GM18861 (cell line): ENCODE results near the gene DHRSX.
"Not testable (repeated sequence)": the region's sequence is repeated elsewhere in the genome, so short reads cannot be mapped to it uniquely, and the experiment has no call there.

Experiments
- ATAC-seq: cut with Tn5 transposase; IDR thresholded peaks from one replicate; pipeline ENCODE4 v1.9.1; 2021; ENCODE audit not compliant: unreplicated experiment

DHRSX gene

DNA sequence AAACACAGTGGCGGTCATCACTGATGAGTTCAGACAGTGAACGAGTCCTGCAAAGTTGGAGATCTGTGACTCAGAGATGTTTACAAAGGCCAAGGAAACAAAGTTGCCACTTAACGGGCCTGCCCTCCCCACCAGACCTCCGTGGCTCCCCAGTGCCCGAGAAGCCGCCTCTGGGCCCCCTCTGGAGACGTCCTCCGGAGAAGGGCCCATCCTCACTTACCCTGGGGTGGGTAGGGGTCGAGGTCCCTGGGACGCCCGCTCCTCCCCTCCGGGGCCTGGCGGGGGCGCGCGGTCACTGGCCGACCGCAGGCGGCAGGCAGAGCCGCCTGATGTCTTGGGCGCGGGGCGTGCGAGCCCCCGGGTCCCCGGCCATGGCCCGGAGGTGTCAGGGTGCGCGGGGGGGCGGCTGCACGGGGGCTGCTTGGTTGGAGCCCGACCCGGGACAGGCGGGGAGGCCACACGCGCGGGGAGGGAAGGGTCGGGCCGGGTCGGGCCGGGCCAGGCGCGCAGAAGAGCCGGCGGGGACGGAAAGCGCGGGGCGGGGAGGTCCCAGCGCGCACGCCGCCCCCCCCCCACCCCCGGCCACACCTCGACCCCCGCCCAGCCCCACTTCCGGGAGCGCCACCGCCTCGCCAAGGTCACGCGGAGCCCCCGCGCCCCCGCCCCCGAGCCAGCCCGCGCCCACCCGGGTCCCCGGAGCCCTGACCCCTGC, 529 bp downstream of the DHRSX start:
- ATAC-seq = no peak

DNA sequence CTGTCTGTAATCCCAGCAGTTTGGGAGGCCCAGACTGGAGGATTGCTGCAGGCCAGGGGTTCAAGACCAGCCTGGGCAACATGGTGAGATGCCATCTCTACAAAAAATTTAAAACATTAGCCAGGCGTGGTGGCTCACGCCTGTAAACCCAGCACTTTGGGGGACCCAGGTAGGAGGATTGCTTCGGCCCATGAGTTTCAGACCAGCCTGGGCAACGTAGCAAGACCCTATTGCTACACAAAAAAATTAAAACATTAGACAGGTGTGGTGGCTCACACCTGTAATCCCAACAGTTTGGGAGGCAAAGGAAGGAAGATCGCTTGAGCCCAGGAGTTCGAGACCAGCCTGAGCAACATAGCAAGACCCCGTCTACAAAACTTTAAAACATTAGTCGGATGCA, 1.3 kb downstream of the DHRSX start:
- no peak for ATAC-seq

DNA sequence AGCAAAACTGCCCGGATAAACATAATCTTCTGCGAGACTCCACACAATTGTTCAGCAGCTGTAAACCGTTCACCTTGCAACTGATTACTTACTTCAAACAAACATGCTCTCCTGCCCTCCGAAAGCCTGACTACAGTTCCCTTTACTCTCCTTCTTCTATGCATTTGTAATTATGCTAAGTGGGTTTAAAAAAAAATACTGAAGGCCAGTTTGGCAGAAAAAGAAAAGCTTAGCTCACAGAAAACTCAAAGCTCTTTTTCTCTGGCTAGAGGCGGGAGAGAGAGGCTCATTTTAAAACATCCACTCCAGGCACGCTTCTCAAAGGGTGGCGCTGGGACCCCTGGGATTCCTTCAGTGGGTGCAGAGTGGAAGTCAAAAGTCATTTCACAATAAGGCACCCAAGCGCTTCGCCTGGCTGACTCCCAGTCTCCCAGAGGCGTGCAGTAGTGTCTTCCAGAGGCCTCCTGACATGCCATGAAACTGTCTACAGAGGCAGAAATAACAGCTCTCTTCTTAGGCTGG, 1.9 kb downstream of the DHRSX start:
- no peak for ATAC-seq

DNA sequence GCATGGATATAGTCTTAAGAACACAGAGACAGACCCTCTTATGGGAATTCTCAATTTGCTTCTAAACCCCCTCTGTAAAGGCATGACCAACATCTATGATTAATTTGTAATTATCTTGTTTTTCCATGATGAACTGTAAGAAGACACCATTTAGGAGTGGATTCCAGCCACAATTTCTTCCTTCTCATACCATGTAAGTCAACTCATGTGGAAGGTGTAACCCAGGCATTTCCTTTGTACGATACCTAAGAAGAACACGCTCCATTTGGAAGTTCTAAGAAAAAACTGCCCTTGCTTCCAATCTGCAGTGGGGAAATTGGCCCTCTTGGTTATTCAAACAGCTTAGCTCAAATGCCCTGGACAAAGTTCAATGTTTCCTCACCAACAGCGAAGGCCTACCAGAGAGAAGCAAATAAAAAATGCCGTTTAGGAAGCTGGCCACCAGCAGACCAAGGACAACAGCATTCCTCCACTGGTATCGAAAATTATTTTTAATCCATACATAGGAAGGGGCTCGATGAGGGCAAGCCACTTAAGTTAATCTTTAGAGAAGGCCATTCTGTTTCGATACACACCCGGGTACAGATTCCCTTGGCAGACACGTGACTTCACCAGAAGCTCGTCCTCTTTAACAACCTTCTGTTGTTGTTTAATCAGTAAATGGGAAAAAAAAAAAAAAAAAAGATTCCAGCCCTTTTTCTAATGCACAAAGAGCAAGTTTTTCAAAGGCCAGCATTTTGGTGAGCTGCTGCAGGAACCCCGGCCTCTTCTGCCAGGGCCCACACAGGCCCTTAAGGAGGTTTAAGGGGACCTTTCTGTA, 2.6 kb downstream of the DHRSX start:
- ATAC-seq = no peak

DNA sequence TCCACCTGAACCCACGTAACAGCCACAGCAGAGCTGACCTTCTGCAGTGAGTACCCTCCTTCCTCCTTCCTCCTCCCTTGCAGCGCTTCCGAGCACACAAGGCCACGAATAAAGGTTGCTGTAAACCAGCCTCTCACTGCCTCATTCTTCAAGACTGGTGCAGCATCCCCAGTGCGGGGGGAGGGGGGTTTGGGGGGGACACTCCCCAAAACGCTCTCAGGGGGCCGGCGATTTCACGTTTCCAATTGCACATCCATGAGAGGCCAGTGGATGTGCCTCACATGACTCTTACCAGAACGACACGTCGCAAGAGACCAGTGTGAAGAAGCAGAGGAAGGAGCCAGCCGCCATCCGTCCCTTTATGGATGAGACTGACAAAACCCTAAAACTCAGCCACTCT, 5.2 kb downstream of the DHRSX start:
- no peak for ATAC-seq

DNA sequence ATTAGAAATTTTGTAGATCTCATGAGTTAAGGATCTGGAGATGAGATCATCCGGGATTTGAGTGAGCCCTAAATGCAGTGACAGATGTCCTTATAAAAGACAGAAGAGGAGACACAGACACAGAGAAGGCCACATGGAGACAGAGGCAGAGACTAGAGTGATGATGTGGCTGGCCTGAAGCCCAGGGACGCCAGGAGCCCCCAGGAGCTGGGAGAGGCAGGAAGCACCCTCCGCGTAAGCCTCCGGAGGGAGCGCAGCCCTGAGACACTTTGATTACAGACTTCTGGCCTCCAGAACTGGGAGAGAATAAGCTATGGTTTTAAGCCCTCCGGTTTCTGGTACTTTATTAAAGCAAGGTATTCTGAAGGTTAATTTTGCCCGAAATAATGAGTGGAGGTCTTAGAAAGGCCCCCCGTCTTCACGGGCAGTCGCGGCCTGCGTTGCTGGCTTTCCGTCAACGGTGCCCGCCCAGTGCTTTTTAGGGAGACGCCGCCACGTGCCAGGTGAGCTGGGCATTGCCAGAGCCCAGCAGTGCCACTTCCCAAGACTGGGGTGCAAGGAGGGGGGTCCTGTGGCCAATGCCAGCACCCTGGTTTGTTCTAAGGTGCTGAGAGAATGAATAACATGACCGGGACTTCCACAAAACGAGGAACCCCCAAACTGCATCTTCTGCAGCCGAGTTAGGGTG, 8.1 kb downstream of the DHRSX start:
- ATAC-seq = no peak

DNA sequence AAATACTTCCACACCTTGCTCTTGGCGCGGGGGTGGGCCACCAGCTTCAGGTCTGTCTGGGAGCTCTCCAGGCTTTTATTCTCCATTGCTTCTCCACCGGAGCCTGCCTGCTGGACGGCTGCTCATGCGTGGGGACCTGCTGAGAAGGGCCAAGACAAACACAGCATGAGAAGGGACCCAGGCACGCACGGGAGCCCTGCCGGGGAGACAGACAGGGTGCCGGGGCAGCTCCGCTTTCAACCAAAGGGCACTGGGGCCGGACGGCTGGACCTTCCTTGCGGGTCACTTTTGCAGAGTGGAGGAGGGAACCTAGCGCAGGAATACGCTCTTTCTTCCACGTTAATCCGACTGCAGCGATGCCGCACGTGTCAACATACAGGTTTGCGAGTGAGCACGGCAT, 10.1 kb downstream of the DHRSX start:
- ATAC-seq = no peak

DNA sequence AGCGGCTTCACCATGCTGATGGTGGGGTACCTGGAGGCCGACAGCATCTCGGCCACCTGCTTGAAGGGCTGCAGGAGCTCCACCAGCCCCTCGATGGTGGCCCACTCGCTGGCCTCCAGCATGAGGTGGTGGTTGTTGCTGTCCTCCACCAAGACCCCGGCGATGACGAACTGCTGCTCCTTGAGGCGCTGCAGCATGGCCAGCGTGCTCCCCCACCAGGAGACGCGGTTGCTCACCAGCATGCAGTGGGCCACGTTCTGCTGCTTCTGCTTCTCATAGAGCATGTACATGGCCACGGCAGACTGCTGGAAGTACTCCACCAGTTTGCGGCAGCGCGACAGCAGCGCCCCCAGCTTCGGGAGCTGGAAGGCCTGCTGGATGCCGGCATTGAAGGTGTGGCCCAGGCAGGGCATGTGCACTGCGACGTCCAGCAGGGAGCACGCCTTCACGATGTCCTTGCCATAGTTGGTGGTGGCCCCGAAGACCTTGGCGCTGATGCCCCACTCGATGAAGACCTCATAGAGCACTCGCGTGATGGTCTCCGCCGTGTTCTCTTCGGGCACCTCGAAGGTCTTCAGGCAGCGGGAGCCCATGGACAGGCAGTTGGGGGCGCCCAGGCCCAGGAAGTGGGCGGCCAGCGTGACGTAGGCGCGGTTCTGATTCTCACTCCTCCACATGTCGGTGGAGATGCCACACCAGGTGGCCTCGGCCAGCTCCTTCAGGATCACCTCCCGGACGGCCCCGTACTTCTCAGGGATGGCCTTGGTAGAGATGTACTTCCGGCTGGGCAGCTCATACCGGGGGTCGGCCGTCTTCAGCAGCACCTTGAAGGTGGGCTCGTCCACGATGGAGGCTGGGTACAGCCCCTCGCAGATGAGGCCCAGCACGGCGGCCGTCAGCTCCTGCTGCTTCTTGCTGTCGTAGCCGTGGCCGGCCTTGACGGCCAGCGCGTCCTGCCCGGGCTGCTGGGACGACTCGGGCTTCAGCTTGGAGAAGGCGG, 11.0 kb downstream of the DHRSX start:
- no peak for ATAC-seq

DNA sequence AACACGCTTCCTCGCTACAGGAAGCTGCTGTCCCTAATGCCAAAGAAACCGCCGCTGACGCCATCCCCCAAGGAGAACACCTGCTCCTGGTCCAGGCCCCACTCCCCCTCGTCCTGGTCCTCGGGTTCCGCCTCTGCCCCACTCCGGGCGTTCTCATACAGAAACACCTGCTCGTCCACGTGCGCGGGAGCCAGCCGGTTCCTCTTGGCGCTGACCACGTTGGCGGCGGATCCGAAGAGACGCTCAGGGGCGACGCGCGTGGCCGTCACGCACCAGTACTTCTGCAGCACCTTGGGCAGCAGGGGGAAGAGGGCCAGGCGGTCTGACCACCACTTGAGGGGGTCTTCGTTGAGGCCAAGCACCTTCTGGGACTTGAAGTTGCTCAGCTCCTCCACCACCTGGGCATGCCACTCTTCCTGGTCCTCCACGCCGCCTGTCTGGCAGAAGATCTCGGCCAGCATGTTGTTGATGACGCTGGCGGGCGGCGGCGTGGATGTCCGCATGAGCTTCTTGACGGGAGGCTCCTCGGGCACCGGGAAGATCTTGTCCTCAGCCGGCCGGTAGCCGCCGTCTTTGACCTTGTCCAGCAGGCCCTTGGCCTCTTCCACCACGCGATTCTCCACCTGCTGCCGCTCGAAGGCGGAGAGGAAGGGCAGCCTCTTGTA, 12.0 kb downstream of the DHRSX start:
- no peak for ATAC-seq

DNA sequence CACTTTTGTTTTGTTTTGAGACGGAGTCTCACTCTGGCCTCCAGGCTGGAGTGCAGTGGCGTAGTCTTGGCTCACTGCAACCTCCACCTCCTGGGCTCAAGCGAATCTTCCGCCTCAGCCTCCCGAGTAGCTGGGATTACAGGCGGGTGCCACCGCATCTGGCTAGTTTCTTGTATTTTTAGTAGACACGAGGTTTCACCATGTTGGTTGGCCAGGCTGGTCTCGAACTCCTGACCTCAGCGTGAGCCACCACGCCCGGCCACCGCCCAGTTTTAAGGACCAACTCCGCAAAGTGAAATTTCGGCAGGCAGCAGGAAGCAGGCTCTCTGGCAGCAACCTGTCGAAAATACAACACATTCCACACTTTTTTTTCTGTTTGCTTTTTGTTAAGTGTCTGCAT, 13.4 kb downstream of the DHRSX start:
- ATAC-seq = no peak

DNA sequence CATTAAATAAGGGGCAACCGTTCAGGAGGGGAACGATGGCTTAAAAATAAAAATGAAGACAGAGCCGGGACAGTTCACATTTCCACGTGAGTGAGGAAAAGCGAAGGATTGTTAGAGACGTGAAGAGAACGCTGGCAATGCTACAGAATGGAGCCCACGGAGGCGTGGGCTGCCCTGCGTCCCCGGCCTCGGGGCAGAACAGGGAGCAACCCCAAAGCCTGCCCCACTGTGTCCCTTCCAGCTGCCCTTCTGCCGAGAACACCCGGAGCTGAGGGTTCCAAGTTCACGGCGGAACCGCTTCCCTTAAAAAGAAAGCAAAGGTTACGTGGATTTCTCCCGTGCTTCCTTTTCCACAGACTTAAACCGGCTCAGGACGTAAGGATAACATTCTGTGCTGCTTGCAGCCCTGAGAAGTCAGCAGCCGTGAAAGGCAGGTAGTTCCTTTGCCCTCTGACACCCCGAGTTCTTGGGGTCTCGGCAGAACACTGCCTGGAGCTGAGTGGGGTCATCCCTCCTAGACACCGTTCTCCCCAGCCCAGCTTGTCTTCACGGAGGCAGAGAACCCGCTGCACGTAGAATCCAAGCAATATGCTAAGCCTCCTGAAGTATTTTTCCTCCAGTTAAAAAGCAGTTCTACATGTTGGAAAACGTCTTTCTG, 14.2 kb downstream of the DHRSX start:
- ATAC-seq = no peak

DNA sequence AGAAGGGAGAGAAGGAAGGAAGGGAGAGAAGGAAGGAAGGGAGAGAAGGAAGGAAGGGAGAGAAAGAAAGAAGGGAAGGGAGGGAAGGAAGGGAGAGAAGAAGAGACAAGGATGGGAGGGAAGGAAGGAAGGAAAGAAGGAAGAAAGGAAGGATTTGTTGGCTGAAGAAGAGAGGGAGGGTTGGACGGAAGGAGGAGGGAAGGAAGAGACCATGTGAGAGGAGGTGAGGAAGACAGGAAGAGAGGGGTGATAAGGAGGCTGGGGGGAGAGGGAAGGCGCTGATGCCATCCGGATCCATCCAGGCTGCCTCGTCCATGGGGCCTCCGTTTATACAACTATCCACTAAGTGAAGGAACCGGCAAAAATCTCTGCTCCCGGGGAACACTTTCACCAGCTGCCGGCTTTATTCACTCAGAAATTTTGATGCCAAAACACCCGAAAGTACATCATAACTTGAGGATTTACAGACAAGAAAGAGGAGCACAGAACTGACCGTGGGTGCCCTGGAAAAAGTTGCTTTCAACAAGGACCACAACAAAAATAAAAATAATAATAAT, 14.9 kb downstream of the DHRSX start:
- no peak for ATAC-seq

DNA sequence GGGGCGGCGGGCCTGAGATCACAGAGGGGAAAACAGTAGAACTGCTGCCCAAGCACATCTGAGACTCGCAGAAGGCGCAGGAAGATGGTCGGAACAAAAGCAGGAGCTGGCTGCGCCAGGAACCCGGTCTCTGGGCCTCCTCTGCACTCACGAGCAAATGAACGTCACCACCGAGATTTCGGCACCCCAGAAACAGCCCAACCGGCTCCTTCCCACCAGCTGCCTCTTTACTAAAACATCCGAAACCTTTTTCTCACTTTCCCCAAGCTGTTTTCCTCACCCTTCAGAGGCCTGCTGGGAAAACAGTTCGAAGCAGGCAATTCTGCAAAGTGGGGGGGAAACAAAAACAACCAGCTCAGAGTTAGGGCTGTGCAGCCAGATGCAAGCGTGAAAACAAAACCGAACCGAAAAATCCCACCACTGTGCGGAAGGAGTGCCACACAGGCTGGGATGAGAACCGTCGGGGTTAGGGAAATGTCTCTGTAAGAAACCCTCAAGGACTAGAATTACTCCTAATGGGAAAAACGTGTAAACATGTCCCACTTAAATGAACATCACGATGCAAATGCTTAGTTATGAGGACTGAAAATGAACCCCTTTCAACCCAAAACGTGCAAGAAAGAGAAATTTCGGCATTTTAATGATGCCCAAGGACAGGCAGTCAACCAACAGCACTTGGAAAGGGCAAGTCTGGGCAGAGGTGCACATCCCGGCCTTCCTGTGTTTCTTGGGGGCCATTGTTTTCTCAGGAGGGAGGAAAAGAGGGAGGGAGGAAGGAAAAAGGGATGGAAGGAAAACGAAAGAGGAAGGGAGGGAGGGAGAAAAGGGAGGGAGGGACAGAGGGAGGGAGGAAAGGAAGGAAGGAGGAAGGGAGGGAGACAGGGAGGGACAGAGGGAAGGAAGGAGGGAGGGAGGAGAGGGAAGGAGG, 15.8 kb downstream of the DHRSX start:
- no peak for ATAC-seq

DNA sequence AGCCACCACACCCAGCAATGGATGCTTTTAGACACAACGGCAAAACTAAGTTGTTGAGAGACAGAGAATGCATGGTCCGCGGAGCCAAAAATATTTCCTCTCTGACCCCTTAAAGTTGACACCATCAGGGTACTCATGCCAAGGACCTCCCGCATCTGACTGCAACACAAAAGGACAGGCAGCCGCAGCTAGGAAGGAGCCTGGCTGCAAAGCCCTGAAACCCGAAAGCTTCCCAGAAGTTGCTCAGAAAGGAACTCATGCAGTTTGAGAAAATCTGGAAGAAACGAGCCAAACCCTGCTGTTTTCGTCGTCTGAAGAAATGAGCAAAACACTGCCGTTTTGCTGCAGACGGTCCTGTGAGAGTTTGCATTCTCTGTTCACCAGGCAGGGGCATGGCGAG, 16.5 kb downstream of the DHRSX start:
- ATAC-seq = no peak

DNA sequence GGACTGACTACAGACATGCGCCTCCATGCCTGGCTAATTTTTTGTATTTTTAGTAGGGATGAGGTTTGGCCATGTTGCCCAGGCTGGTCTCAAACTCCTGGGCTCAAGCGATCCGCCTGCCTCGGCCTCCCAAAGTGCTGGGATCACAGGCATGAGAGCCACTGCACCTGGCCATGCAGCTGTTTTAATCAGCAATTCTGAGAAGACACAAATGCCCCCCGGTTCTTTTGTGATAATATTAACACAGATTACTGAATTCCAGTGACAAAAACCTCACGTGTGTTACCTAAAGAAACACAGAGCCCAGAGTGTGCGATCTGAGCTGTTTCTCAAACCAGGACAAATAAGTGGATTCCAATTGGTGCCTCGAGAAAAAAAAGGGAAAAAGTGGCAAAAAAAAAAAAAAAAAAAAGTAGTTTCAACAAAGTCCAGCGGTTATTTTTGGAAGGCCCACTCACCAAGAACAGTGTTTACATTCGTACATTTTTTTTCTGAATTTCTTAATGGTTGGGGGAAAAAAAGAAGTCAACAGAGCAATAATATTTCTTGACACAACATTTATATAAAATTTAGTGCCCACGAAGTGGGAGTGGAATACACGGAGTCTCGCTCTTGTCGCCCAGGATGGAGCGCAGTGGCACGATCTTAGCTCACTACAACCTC, 17.2 kb downstream of the DHRSX start:
- no peak for ATAC-seq

DNA sequence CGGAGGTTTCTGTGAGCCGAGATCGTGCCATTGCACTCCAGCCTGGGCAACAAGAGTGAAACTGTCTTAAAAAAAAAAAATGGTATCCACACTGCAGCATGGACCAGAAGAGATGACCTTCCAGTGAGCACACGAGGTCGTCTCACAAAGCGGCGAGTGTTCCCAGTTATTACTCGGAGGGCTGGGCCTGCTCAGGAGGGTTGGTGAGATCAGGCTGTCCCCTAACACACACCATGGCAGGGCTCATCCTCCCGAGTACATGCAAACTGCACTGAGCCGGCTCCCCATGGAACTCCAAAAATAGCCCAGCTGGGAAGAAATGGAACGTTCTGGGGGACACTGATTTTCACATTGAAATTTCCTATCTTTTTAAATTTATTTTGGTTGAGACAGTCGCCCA, 19.2 kb downstream of the DHRSX start:
- ATAC-seq = not testable (repeated sequence)

DNA sequence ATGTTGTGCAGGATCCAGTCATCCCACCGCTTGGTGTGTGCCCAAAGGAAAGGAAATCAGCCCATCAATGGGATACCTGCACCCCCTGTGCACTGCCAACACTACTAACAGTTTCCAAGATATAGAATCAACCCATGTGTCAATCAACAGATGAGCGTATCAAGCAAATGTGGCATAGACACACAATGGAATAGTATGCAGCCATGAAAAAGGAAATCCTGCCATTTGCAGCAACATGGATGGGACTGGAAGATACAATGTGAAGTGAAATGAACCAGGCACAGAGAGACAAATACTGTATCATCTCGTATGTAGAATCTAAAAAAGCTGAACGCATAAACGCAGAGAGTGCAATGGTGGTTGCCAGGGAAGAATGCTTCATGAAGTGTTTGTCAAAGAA, 20.8 kb downstream of the DHRSX start:
- ATAC-seq = not testable (repeated sequence)

DNA sequence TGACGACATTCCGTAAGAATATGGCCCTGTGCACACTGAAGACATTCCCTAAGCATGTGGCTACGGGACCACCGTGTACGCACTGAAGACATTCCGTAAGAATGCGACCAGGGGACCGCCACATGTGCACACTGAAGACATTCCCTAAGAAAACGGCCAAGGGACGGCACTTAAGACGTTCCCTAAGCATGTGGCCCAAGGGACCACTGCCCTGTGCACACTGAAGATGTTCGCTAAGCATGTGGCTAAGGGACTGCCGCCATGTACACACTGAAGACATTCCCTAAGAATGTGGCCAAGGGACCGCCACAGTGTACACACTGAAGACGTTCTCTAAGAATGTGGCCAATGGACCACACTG, 21.4 kb downstream of the DHRSX start:
- no peak for ATAC-seq
